ENCODE data around the gene LOXL1. TPM values are rescaled to one million over a fixed set of nuclear protein-coding genes. Genes with fewer than 3 reads are reported as not detected.

Gene LOXL1
- total RNA-seq, 4 donors from 2014 or later, result 4.9 to 11.2 (median 5.7) TPM

DNA sequence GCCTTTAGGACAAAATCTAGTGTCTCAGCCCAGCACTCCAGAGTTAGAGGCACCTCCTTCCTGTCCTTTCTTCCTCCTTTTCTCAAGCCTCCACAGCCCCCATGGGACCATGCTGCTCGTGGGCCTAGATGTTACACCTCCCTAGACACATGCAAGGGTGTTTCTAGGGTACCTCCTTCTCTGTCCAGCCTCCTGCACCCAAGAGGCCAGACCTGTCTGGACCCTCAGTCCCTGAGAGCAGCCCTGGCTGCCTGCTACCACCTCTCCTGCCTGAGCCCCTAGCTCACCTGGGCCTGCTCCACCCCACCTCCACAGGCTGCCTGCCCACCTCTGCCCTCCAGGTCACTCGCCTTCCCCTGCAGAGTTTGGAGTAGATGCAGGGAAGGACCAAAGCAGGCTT, 5.2 kb downstream of the LOXL1 start:
- Histone ChIP-seq H3K4me3 (no peak overlapping the region), H3K4me1 (peaks cover 3 to 13% of the 10 kb centered on the region in 2 donors), H3K27ac (no peak overlapping the region), H3K36me3 (no peaks in the 10 kb centered on the region), H3K27me3 (peaks cover 0 to 4% (median 3%) of the 10 kb centered on the region in 3 donors), H3K9me3 (no peaks in the 10 kb centered on the region)
- ATAC-seq (no peak), DNase-seq (no peak)
- in situ Hi-C loops (cut with MboI; ENCODE audit: low sequenced_read_pairs in 4 of 4), result no loop called here
- TF ChIP-seq POLR2A (IDR thresholded peaks at IDR 0.05), result no peak
- TF ChIP-seq, protein P1, sequence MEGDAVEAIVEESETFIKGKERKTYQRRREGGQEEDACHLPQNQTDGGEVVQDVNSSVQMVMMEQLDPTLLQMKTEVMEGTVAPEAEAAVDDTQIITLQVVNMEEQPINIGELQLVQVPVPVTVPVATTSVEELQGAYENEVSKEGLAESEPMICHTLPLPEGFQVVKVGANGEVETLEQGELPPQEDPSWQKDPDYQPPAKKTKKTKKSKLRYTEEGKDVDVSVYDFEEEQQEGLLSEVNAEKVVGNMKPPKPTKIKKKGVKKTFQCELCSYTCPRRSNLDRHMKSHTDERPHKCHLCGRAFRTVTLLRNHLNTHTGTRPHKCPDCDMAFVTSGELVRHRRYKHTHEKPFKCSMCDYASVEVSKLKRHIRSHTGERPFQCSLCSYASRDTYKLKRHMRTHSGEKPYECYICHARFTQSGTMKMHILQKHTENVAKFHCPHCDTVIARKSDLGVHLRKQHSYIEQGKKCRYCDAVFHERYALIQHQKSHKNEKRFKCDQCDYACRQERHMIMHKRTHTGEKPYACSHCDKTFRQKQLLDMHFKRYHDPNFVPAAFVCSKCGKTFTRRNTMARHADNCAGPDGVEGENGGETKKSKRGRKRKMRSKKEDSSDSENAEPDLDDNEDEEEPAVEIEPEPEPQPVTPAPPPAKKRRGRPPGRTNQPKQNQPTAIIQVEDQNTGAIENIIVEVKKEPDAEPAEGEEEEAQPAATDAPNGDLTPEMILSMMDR (IDR thresholded peaks at IDR 0.05 in 4 of 5, conservative IDR thresholded peaks at IDR 0.05 in 1 of 5), result no peak
- intact Hi-C loops (cut with DNase I; ENCODE audit: low total_unique reads), result no loop called here

DNA sequence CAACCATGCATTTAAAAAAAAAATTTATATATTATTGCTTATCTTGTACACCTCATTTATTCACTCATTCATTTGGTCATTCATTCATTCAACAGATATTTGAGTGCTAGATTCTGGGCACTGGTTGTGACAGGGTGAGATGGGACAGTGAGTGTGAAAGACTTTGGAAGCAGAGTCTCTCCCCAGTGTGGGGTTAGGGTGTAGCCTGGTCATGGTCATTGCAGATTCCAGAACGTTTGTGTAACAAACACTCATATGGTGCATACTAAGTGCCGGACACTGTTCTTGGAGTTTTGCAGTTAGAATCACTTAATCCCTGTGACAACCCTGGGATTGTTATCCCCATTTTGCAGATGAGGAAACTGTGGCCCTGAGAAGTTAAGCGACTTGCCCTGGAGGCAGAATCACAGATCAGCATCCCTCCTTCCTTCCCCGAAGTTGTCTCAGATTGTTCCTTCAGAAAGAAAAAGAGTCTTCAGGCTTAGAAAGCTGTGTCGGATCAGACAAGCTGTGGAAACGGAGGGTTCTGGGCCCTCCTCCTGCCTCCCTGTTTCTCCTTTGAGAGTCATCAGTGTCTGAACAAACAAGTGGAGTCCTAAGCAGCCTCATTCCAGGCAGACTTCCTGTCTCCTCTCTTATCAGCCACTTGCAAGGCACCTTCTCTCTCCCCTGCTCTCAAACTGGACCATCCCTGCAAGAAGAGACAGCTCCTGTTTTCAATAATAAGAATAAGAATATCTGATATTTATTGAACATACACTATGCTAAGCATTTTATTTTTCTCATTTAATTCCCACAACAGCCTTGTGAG, 6.3 kb downstream of the LOXL1 start:
- ATAC-seq (no peak), DNase-seq (no peak)
- Histone ChIP-seq H3K9me3 (no peaks in the 10 kb centered on the region), H3K36me3 (no peaks in the 10 kb centered on the region), H3K4me3 (no peak overlapping the region), H3K27me3 (peaks cover 0 to 4% (median 3%) of the 10 kb centered on the region in 3 donors), H3K4me1 (peaks cover 3 to 13% of the 10 kb centered on the region in 2 donors), H3K27ac (no peak overlapping the region)
- TF ChIP-seq, protein P1 (IDR thresholded peaks at IDR 0.05 in 4 of 5, conservative IDR thresholded peaks at IDR 0.05 in 1 of 5), result no peak
- no peak for TF ChIP-seq POLR2A (IDR thresholded peaks at IDR 0.05)
- in situ Hi-C loops (cut with MboI; ENCODE audit: low sequenced_read_pairs in 4 of 4), result no loop called here
- intact Hi-C loops (cut with DNase I; ENCODE audit: low total_unique reads), result no loop called here

DNA sequence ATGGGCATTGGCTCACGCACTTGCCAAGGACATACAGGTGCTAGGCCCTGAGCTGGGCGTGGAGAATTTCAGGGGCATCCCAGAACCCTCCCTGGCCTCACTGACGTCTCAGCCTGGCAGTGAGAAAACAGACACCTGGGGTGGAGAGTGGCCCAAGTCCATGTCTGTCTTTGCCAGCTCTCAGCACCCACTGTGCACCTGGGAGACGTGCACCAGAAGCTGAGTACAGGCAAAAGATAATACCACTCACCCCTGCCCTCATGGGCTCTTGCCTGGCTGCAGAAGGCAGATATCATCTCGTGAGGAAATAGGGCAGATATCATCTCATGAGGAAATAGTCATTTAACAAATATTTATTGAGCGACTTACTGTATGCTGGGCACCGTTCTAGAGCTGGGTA, 8.0 kb downstream of the LOXL1 start:
- Histone ChIP-seq H3K4me3 (no peak overlapping the region), H3K9me3 (no peaks in the 10 kb centered on the region), H3K4me1 (no peaks in the 10 kb centered on the region), H3K27ac (no peak overlapping the region), H3K36me3 (no peaks in the 10 kb centered on the region), H3K27me3 (peaks cover 0 to under 1% (median 0%) of the 10 kb centered on the region in 3 donors)
- in situ Hi-C loops (cut with MboI; ENCODE audit: low sequenced_read_pairs in 4 of 4), result no loop called here
- ATAC-seq (no peak), DNase-seq (no peak)
- TF ChIP-seq, protein P1 (IDR thresholded peaks at IDR 0.05 in 4 of 5, conservative IDR thresholded peaks at IDR 0.05 in 1 of 5), result no peak
- TF ChIP-seq POLR2A (IDR thresholded peaks at IDR 0.05), result no peak
- intact Hi-C loops (cut with DNase I; ENCODE audit: low total_unique reads), result no loop called here

DNA sequence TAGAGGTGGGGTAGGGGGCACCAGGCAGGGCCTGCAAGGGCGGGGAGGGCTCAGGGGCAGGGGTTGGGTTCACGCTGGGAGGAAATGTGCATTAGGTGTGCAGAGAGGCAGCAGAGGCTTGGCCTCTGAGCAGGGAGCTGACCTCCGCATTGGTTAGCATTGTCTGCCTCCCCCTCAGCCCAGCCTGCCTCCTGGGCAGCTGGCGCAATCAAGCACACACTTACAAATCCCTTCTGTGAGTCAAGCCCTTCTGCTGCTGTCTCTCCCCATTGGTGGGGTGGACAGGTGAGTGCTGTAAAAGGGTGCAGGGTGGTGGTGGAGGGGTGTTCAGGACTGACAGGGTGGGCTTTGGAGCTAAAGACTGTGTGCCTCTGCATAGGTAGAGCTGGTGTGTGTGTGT, 9.3 kb downstream of the LOXL1 start:
- no peaks in the 10 kb centered on the region for H3K9me3 ChIP-seq
- intact Hi-C loops (cut with DNase I; ENCODE audit: low total_unique reads) (no loop called here), in situ Hi-C loops (cut with MboI; ENCODE audit: low sequenced_read_pairs in 4 of 4) (no loop called here)
- ATAC-seq, result no peak
- no peak for DNase-seq
- H3K36me3 ChIP-seq, result no peaks in the 10 kb centered on the region
- no peak for TF ChIP-seq POLR2A (IDR thresholded peaks at IDR 0.05)
- TF ChIP-seq, protein P1 (IDR thresholded peaks at IDR 0.05 in 4 of 5, conservative IDR thresholded peaks at IDR 0.05 in 1 of 5), result no peak
- no peak overlapping the region for H3K4me3 ChIP-seq
- H3K27me3 ChIP-seq, result no peaks in the 10 kb centered on the region
- no peaks in the 10 kb centered on the region for H3K4me1 ChIP-seq
- no peak overlapping the region for H3K27ac ChIP-seq
